Lower lobe of right lung (tissue), 2 donors: ENCODE data around the gene MYOCOS. TPM values are rescaled to one million over a fixed set of nuclear protein-coding genes. Genes with fewer than 3 reads are reported as not detected.
A peak's percentile ranks its signal among the peaks of the same experiment; 100 is the strongest.
"Not testable (repeated sequence)": the region's sequence is repeated elsewhere in the genome, so short reads cannot be mapped to it uniquely, and the experiment has no call there.

Source experiments
- ATAC-seq, 2 donors: fragments of 200-7000 bp; cut with Tn5 transposase; one replicate each; pipeline ENCODE4 v1.9.1; 2020 to 2022; ENCODE audit warnings: mild to moderate bottlenecking in 2 of 2, moderate library complexity in 2 of 2
- DNase-seq: peaks from one replicate; pipeline ENCODE4 v3.0.0-alpha.2; 2020
- H3K27ac ChIP-seq: fragments of 200-600 bp; one replicate; pipeline ENCODE4 v1.8.0; 2022
- H3K27me3 ChIP-seq: fragments of 200-600 bp; one replicate; pipeline ENCODE4 v1.8.0; 2022; ENCODE audit warnings: low read depth
- H3K36me3 ChIP-seq: fragments of 200-600 bp; one replicate; pipeline ENCODE4 v1.8.0; 2022; ENCODE audit warnings: mild to moderate bottlenecking
- H3K4me1 ChIP-seq: fragments of 200-600 bp; one replicate; pipeline ENCODE4 v1.8.0; 2022
- H3K4me3 ChIP-seq: fragments of 200-600 bp; one replicate; pipeline ENCODE4 v1.8.0; 2022; ENCODE audit warnings: mild to moderate bottlenecking
- H3K9me3 ChIP-seq: fragments of 200-600 bp; one replicate; pipeline ENCODE4 v1.8.0; 2022
- CTCF ChIP-seq: fragments of 200-600 bp; IDR thresholded peaks from one replicate; pipeline ENCODE4 v1.8.0; 2022; ENCODE audit warnings: antibody characterized with exemption, mild to moderate bottlenecking
- intact Hi-C: fragments of 100-400 bp; cut with DNase I; formaldehyde crosslinking; loops from one replicate; pipeline ENCODE4 v1.11.0; 2022
- total RNA-seq: library from RNA; stranded (reverse); fragmentation: NEBNext Ultra II Directional; extraction: Animal tissue kit (Norgen Biotek cat#: 25700); gene quantifications from one replicate; pipeline ENCODE4 v1.2.1, GENCODE V29; 2021
- donor health status: DM: no; HTN: yes; CAD: no; lungs with severe emphysema.

Gene MYOCOS
- total RNA-seq, 1 donor from 2014 or later: 0.18 TPM

- Histone ChIP-seq H3K27me3 (no peaks in the 10 kb centered on the region), H3K9me3 (no peaks in the 10 kb centered on the region), H3K4me3 (no peak overlapping the region), H3K27ac (peak overlapping the region; percentile 79), H3K36me3 (no peaks in the 10 kb centered on the region), H3K4me1 (peaks cover 26% of the 10 kb centered on the region)
- TF ChIP-seq CTCF: no peak
- DNase-seq (no peak), ATAC-seq (peak; percentile 34 to 35)
- intact Hi-C loops: no loop called here
These were observed 32.3 kb downstream of the MYOCOS start for GRCh38 chr1:171654201-171654941.

- peak; percentile 71 for TF ChIP-seq CTCF
- DNase-seq (peak; percentile 64), ATAC-seq (peak; percentile 61 to 72)
These were observed 33.1 kb downstream of the MYOCOS start for GRCh38 chr1:171654942-171655745.

GRCh38 chr1:171655746-171656116 is 33.7 kb downstream of the MYOCOS start:
- H3K9me3 ChIP-seq: no peaks in the 10 kb centered on the region
- no peaks in the 10 kb centered on the region for H3K36me3 ChIP-seq
- no peaks in the 10 kb centered on the region for H3K27me3 ChIP-seq
- intact Hi-C loops: no loop called here
- peak overlapping the region; percentile 79 for H3K27ac ChIP-seq
- no peak for TF ChIP-seq CTCF
- H3K4me1 ChIP-seq: peaks cover 26% of the 10 kb centered on the region
- ATAC-seq (no peak), DNase-seq (no peak)
- peak overlapping the region; percentile 23 for H3K4me3 ChIP-seq

More at GRCh38 chr1:171654942-171655745, 33.1 kb downstream of the MYOCOS start:
- Histone ChIP-seq H3K27ac (peak overlapping the region; percentile 79), H3K36me3 (no peaks in the 10 kb centered on the region), H3K9me3 (no peaks in the 10 kb centered on the region), H3K27me3 (no peaks in the 10 kb centered on the region), H3K4me3 (peak overlapping the region; percentile 23), H3K4me1 (peaks cover 26% of the 10 kb centered on the region)
- intact Hi-C loops: no loop called here

GRCh38 chr1:171656206-171656605 is 34.2 kb downstream of the MYOCOS start:
- not testable (repeated sequence) for H3K27me3 ChIP-seq, H3K9me3 ChIP-seq, ATAC-seq

GRCh38 chr1:171661076-171661650 is 39.1 kb downstream of the MYOCOS start:
- no peaks in the 10 kb centered on the region for H3K9me3 ChIP-seq
- H3K27me3 ChIP-seq: no peaks in the 10 kb centered on the region
- H3K4me3 ChIP-seq: no peak overlapping the region
- DNase-seq (no peak), ATAC-seq (no peak)
- H3K27ac ChIP-seq: no peak overlapping the region
- no peak for TF ChIP-seq CTCF
- intact Hi-C loops: no loop called here
- H3K36me3 ChIP-seq: no peaks in the 10 kb centered on the region
- no peaks in the 10 kb centered on the region for H3K4me1 ChIP-seq

More at GRCh38 chr1:171656206-171656605, 34.2 kb downstream of the MYOCOS start:
- H3K4me3 ChIP-seq, intact Hi-C loops, DNase-seq, H3K36me3 ChIP-seq: not testable (repeated sequence)
- Histone ChIP-seq H3K27ac (peak overlapping the region; percentile 79), H3K4me1 (peaks cover 26% of the 10 kb centered on the region)
